ENCODE measurements around the gene NAPEPLD.

- TF ChIP-seq POLR2A (IDR thresholded peaks at IDR 0.05) (no peak), POLR2AphosphoS5 (IDR thresholded peaks at IDR 0.05) (no peak), CTCF (IDR thresholded peaks at IDR 0.05) (no peak), EP300 (IDR thresholded peaks at IDR 0.05) (no peak)
Observed at GRCh38 chr7:103080923-103081322, 68.0 kb downstream of the NAPEPLD start.

All from sigmoid colon (tissue), 4 donors.